GM15510 (cell line): Measurements from ENCODE around the gene MRGPRD.

Experiments used
- POLR2A ChIP-seq: IDR thresholded peaks from 3 replicates; pipeline ENCODE4 v1.6.1; 2011; ENCODE audit warnings: borderline replicate concordance; ENCODE audit not compliant: insufficient read length; ENCODE audit errors: extremely low read depth

Gene MRGPRD

DNA sequence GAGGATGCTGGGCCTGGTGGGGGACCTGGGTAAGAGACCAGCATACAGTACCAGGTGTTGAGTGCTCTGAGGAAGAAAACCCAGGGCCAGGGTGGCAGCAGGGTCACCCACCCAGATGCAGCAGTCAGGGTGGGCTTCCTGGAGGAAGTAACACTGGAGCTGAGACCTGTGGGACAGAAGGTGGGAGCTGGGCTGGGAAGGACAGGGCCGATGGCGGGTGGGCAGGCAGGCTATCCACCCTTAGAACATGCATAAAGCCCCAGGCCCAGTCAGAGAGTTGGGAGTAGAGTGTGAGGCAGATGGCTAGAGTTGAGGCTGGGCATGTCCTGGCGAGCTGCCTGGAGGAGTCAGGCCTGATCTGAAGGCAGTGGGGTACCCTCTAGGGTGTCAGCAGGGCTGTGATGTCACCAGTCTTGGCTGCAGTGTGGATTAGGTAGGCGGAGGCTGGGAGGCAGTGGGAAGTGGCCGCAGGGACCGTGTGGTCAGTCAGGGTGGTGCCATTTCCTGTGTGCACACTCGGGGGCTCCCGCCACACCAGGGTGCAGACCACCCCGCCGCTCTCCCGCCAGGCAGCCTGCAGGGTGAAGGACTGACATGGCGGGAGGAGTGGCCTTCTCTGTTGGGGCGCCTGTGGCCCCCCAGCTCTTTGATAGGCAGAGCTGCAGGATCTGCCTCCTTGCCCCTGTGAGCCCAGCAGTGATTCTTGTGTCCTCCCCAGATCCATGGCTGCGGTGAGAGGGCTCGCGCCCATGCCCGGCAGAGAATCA, 41.8 kb downstream of the MRGPRD start:
- no peak for TF ChIP-seq POLR2A

GRCh38 chr11:68938088-68938487, 42.7 kb downstream of the MRGPRD start:
- TF ChIP-seq POLR2A: no peak

DNA sequence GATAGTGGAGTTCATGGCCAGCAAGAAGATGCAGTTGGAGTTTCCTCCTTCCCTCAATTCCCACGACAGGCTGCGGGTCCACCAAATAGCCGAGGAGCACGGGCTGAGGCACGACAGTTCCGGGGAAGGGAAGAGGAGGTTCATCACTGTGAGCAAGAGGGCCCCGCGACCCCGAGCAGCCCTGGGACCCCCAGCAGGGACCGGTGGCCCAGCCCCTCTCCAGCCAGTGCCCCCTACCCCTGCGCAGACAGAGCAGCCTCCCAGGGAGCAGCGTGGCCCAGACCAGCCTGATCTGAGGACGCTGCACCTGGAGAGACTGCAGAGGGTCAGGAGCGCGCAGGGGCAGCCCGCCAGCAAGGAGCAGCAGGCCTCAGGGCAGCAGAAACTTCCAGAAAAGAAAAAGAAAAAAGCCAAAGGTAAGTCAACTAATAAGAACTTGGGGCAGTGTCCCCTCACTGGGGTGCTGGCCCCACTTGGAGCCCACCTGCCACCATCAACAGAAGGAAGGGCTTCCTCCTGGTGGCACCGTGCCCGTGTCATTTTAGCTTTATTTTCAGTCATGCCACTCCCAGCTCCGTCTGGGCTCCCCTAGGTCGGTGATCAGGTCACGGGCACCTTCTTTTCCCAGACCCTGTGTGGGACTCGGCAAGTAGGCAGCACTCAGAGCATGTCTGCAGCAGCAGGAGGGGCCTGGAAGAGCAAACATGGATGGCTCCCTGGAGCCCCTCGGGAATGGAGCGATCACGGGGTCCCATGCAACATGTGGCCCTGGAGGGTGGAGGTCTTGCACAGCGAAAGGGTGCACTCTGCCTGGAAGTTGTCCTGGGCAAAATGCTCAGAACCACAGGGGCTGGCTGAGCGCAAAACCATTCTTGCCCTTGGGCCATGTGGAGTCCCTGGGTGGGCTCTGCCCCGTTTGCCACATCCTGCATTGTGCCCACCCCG, 43.8 kb downstream of the MRGPRD start:
- TF ChIP-seq POLR2A: no peak

DNA sequence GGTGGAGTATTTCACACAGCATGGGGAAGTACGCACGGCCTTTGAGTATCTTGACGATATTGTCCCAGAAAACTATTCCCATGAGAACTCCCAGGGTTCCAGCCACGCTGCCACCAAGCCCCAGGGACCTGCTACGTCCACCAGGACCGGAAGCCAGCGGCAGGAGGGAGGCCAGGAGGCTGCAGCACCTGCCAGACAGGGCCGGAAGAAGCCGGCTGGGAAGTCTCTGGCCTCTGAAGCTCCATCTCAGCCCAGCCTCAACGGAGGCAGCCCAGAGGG, 44.5 kb downstream of the MRGPRD start:
- no peak for TF ChIP-seq POLR2A

DNA sequence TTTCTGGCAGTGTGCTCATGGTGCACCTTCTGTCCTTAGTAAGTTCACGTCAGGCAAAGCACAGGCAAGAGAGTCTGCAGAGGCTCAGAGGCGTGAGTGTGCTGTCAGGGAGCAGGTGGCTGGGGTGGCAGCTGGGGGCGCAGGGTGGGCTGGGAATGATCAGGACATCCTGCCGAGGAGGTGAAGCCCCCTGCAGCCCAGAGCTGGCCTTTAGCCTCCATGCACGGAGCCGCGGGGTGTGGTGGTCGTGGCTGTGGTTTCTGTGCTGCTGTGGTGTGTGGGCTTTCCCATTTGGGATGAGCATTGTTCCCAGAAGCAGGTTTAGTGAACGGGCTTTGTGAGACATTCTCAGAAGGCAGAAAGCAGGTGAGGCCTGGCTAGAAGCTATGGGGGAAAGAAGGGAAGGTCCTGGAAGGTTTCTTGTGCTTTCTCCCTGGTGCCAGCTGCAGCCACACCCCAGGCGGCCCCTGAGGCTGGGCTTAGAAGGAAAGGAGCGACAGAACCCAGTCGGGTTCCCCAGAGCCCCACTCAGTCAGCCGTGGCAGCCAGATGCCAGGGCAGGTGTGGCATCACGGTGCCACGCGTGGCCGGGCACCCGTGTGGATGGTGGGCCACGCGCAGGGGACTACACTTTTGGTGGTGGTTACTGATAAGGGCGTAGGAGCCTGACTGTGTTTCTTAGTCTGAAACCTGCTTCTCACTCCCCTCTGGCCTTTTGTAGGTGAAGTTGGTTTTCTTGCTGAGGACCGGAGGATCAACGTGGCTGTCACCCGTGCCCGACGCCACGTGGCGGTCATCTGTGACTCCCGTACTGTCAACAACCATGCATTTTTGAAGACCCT, 45.0 kb downstream of the MRGPRD start:
- no peak for TF ChIP-seq POLR2A

DNA sequence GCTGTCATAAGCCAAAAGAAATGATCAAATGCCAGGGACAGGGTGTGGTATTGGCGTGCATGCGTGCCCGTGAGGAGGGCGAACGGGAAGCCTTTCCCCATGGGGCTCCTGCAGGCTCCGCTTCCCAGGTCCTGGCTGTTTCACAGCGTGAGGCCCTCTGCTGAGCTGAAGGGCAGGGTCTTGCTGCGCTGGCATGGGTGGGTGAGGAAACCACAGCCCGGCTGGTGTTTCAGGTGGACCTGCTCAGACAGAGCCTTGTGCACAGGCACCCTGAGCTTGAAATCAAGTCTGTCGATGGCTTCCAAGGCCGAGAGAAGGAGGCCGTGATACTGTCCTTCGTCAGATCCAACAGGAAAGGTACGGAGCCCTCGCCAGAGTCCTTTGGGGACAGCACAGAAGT, 45.7 kb downstream of the MRGPRD start:
- no peak for TF ChIP-seq POLR2A

GRCh38 chr11:68934666-68935065, 46.1 kb downstream of the MRGPRD start:
- TF ChIP-seq POLR2A: no peak

GRCh38 chr11:68934321-68934645, 46.5 kb downstream of the MRGPRD start:
- no peak for TF ChIP-seq POLR2A

DNA sequence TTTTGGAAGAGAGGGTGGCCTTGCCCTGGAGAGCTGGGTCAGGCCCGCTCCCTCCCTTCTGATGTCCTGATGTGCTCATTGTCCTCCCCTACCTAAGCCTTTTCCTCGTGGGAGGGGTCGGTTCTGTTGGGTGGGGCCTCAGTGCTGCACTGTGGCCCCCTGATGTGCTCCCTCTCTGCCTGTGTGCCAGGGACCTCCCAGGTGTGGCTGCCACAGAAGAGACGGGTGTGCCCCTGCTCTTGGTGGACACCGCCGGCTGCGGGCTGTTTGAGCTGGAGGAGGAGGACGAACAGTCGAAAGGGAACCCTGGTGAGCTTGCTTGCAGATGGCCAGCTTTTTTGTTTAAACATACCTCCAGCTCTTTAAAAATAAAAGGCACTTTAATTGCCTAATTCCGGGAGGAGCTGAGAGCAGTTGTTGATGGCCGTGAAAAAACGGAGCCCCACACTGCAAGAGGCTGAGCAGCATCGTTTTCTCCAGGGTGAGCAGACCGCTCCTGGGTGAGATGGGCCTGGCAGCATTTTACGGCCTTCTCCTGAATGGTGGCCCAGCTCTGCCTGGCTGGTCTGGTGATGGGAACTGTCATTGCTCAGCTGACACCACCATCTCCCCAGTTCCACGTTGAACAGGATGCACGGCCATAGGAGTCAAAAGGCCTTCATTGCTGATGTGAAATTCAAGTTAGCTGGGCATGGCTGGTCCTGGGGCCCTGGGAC, 47.0 kb downstream of the MRGPRD start:
- TF ChIP-seq POLR2A: no peak

DNA sequence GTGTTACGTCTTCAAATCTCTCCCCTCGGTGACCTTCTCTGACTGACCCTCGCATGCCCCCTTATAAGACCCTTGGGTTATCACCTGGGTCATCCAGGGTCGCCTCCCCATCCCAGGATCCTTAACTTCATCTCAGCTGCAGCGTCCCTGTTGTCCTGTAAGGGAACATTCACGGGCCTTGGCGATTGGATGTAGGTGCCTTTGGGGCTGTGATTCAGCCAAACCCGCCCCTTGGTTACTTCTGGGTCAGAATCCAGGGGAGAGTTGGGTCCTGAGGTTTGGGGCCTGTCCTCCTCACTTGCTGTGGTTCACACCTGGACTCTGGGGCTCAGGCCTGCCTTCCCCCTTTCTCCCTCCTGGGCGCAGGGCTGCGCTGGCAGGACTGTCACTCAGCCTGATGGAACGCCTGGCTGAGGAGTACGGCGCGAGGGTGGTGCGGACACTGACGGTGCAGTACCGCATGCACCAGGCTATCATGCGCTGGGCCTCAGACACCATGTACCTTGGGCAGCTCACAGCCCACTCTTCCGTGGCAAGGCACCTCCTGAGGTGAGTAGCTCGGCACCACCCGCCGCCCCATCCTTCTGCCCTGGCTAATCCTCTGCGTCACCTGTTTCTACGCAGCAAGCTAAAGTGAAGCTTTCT, 47.7 kb downstream of the MRGPRD start:
- TF ChIP-seq POLR2A: no peak

GRCh38 chr11:68932358-68932757, 48.4 kb downstream of the MRGPRD start:
- no peak for TF ChIP-seq POLR2A

DNA sequence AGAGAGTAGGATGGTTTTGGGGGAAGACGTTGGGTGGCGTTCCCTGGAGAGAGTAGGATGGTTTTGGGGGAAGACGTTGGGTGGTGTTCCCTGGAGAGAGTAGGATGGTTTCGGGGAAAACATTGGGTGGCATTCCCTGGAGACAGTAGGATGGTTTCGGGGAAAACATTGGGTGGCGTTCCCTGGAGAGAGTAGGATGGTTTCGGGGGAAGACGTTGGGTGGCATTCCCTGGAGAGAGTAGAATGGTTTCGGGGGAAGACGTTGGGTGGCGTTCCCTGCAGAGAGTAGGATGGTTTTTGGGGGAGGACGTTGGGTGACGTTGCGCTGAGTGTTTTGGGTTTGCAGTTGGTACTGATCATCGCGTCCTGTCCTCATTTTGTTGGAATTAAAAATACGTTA, 48.9 kb downstream of the MRGPRD start:
- TF ChIP-seq POLR2A: no peak

- TF ChIP-seq POLR2A: no peak
Measured at GRCh38 chr11:68930991-68931855, 49.6 kb downstream of the MRGPRD start.
